Measurements from ENCODE around the gene RTP3. TPM values are rescaled to one million over a fixed set of nuclear protein-coding genes. Genes with fewer than 3 reads are reported as not detected.

The RTP3 gene
- total RNA-seq, 1 donor from 2014 or later = not detected

DNA sequence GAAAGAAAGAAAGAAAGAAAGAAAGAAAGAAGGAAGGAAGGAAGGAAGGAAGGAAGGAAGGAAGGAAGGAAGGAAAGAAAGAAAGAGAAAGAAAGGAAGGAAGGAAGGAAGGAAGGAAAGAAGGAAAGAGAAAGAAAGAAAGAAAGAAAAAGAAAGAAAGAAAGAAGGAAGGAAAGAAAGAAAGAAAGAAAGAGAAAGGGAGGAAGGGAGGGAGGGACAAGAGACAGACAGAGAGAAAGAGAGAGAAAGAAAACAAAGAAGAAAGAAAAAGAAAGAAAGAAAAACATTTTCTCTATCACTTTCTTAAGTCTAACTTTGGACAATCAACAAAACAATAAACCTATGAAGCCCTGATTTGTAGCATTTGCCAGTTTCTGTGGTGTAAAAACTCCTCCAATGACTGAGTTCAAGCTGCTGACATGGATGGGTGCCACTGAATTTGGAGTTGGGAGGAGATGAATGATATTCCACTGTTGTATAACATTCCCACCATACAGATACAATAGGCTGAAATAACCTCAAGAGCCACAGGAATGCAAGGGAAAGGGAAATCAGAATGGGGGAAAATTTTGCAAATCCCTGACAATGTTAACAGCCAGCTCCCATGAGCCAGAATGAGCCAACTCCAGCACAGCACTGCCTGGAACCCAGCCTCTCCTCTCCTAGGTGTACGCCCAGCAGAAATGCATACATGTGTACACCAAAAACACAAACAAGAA is 15.0 kb upstream of the RTP3 start:
- Histone ChIP-seq H3K9me3 (no peaks in the 10 kb centered on the region), H3K36me3 (no peaks in the 10 kb centered on the region), H3K4me3 (no peak overlapping the region), H3K27me3 (ENCODE audit: low read depth) (no peaks in the 10 kb centered on the region), H3K27ac (no peak overlapping the region), H3K4me1 (no peaks in the 10 kb centered on the region)
- TF ChIP-seq, protein P1, sequence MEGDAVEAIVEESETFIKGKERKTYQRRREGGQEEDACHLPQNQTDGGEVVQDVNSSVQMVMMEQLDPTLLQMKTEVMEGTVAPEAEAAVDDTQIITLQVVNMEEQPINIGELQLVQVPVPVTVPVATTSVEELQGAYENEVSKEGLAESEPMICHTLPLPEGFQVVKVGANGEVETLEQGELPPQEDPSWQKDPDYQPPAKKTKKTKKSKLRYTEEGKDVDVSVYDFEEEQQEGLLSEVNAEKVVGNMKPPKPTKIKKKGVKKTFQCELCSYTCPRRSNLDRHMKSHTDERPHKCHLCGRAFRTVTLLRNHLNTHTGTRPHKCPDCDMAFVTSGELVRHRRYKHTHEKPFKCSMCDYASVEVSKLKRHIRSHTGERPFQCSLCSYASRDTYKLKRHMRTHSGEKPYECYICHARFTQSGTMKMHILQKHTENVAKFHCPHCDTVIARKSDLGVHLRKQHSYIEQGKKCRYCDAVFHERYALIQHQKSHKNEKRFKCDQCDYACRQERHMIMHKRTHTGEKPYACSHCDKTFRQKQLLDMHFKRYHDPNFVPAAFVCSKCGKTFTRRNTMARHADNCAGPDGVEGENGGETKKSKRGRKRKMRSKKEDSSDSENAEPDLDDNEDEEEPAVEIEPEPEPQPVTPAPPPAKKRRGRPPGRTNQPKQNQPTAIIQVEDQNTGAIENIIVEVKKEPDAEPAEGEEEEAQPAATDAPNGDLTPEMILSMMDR (IDR thresholded peaks at IDR 0.05) = no peak
- intact Hi-C loops (cut with DNase I) = no loop called here
- no peak for ATAC-seq
- no peak for DNase-seq

DNA sequence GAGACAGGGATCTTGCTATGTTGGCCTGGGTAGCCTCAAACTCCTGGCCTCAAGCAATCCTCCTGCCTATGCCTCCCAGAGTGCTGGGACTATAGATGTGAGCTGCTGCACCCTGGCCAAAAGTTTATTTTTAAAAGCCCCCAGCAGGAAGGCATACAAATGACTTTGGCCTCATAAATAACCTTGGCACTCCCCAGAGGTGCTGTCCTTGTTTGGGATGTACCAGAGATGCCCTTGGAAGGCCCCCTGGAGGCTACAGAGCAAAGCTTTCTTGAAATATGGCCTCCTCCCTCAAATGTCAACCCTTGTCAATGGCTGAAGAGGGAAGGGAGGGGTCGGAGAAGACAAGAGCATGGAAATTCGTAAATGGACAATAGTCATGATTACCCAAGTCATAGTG is 14.0 kb upstream of the RTP3 start:
- H3K4me1 ChIP-seq = peaks cover 1% of the 10 kb centered on the region
- TF ChIP-seq, protein P1 (IDR thresholded peaks at IDR 0.05) = no peak
- no peak for ATAC-seq
- no peaks in the 10 kb centered on the region for H3K9me3 ChIP-seq
- no peaks in the 10 kb centered on the region for H3K27me3 ChIP-seq (ENCODE audit: low read depth)
- intact Hi-C loops (cut with DNase I) = no loop called here
- H3K36me3 ChIP-seq = no peaks in the 10 kb centered on the region
- no peak for DNase-seq
- no peak overlapping the region for H3K27ac ChIP-seq
- H3K4me3 ChIP-seq = no peak overlapping the region

DNA sequence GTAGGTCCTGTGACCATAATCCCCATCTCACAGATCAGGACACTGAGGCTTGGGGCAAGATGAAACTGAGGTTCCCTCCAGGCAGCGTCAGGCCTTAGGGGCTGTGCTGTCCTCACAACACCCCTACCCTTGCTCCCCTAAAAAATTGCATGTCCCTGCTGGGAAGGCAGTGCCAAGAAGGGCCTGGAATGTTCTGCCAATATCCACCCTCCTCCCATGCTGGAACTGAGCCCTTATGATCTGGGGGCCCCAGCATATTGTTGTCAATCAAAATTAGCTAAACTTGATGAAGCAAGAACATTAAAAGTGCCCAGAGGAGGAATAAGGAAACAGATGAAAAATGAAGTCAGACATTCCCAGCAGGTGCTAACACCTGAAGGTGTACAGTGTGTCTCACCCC is 13.4 kb upstream of the RTP3 start:
- H3K36me3 ChIP-seq = no peaks in the 10 kb centered on the region
- TF ChIP-seq, protein P1 (IDR thresholded peaks at IDR 0.05) = no peak
- intact Hi-C loops (cut with DNase I) = no loop called here
- ATAC-seq = no peak
- no peak for DNase-seq
- H3K4me3 ChIP-seq = no peak overlapping the region
- H3K27me3 ChIP-seq (ENCODE audit: low read depth) = no peaks in the 10 kb centered on the region
- peaks cover 7% of the 10 kb centered on the region for H3K4me1 ChIP-seq
- H3K9me3 ChIP-seq = no peaks in the 10 kb centered on the region
- H3K27ac ChIP-seq = no peak overlapping the region

DNA sequence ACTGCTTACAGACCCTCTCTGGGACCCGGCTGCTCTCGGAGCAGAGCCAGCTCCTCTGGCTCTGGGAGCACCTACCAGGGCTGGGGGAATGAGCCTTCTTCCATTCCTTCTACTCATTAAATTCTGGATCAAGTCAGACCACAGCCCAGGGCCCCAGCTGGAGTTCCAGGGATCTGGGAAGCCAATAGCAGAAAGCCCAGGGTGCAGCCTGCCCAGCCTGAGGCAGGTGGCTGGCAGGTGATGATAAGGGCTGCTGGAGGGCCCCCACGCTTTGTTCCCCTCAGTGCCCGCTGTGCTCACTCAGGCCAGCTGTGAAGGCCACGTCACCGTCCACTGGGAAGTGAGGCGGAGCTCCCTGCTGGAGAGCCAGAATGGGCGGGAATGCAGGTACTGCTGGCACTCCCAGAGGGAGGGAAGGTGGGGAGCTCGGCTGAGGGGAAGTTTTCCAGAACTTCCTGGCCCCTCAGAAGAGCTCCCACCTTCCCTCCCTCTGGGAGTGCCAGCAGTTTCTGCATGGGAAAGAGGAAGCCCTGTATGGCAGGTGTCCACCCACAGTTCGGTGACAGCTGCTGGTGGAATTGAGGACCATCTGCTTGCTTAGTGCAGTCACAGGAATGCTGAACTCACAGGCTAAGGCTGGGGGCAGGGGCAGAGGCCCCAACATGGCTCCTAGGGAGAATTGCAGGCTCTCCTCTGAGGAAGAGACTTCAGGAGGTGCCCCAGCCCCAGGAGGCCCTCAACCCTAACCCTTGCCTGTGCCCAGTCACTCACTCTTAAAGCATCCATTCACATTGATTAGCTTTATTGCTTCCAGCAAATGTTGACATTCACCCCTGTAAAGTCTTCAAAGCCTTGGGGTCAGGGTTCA is 12.6 kb upstream of the RTP3 start:
- intact Hi-C loops (cut with DNase I) = no loop called here
- DNase-seq = no peak
- no peak overlapping the region for H3K27ac ChIP-seq

DNA sequence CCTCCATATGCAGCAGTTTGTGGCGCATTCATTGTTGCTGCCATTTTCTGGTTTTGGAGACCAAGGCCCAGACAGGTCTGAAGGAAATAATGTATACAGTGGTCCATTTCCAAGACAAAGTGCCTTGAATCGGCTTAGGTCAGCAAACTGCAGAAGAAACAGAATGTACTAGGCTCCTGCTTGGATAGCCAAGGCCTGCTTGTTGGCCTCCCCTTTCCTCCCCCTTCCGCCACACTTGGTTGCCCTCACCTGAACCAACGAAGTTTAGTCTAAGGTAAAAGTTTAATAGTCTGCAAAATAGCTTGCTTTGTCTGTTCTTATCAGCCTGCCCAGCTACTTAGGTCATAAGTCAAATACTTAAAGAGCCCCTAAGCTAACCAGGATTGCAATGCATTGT is 12.0 kb upstream of the RTP3 start:
- ATAC-seq = no peak
- intact Hi-C loops (cut with DNase I) = no loop called here
- Histone ChIP-seq H3K9me3 (no peaks in the 10 kb centered on the region), H3K4me3 (no peak overlapping the region), H3K27ac (no peak overlapping the region), H3K27me3 (ENCODE audit: low read depth) (no peaks in the 10 kb centered on the region), H3K4me1 (peaks cover 8% of the 10 kb centered on the region), H3K36me3 (no peaks in the 10 kb centered on the region)
- TF ChIP-seq, protein P1 (IDR thresholded peaks at IDR 0.05) = no peak
- DNase-seq = no peak

More for the DNA sequence above, 12.6 kb upstream of the RTP3 start:
- peak; percentile 36 to 42 for ATAC-seq
- H3K9me3 ChIP-seq = no peaks in the 10 kb centered on the region
- H3K4me3 ChIP-seq = no peak overlapping the region
- H3K27me3 ChIP-seq (ENCODE audit: low read depth) = no peaks in the 10 kb centered on the region
- TF ChIP-seq, protein P1 (IDR thresholded peaks at IDR 0.05) = no peak
- H3K36me3 ChIP-seq = no peaks in the 10 kb centered on the region
- H3K4me1 ChIP-seq = peaks cover 8% of the 10 kb centered on the region

Measured in lower lobe of right lung (tissue), 2 donors.